ENCODE measurements around the gene FBXL17. TPM values are rescaled to one million over a fixed set of nuclear protein-coding genes. Genes with fewer than 3 reads are reported as not detected.

The FBXL17 gene
- total RNA-seq, 1 experiment from 2014 or later = 8.8 TPM

DNA sequence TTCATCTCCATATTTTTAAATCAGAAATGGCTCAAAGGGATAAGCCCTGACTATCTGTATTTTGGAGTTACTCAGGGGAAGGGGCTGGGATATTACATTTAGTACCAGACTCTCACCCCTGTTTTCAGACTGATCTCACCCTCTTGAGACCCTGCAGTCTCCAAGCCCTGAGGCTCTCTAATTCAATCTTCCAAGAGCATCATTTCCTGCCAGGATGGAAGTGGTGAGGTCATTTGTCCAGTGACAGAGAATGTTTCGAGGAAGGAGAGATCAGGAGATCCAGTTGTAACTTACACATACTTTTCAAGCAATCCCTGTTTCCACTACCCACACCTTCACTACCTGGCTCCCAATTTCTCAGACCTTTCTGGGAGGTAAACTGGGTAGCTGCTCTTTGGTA is 415.7 kb downstream of the FBXL17 start:
- TF ChIP-seq CTCF (conservative IDR thresholded peaks at IDR 0.05; ENCODE audit: low read depth, low read length) (no peak), EZH2phosphoT487 (IDR thresholded peaks at IDR 0.05; ENCODE audit: borderline replicate concordance, low read length) (no peak), EZH2 (IDR thresholded peaks at IDR 0.05; ENCODE audit: low read length, unreplicated experiment) (no peak)
- Histone ChIP-seq H3K4me1 (ENCODE audit: insufficient read depth, low read length) (peaks cover 46% of the 10 kb centered on the region), H3K27ac (ENCODE audit: low read length) (no peak overlapping the region), H3K27me3 (ENCODE audit: low read length) (no peaks in the 10 kb centered on the region), H3K9me3 (ENCODE audit: low read length) (no peaks in the 10 kb centered on the region), H3K36me3 (ENCODE audit: low read depth, low read length) (no peaks in the 10 kb centered on the region), H3K79me2 (ENCODE audit: low read length) (no peaks in the 10 kb centered on the region), H3K4me2 (ENCODE audit: low read length) (no peak overlapping the region), H3K4me3 (ENCODE audit: low read length) (no peak overlapping the region), H2AFZ (ENCODE audit: low read length) (no peak overlapping the region), H3K9me2 (replicated peaks; ENCODE audit: low read length) (no peaks in the 10 kb centered on the region), H3K9ac (ENCODE audit: low read length) (no peak overlapping the region), H3F3A (ENCODE audit: low read length, unreplicated experiment) (peaks cover 11% of the 10 kb centered on the region), H4K20me1 (ENCODE audit: low read length) (no peaks in the 10 kb centered on the region)
- BruUV-seq (replicated peaks) = no TSS peak
- POLR2A ChIA-PET (ENCODE audit: unreplicated experiment) = no interaction called here
- ATAC-seq (no peak), DNase-seq (no peak)
- intact Hi-C loops (cut with micrococcal nuclease) = loop anchor here (5.0 kb wide), 1 partner anchor 224 kb away; no protein-coding TSS in a partner anchor
- CTCF ChIA-PET = interaction anchor here (0.6 kb wide), 1 partner anchor 748 kb away, joined by 3 read pairs; no protein-coding TSS in a partner anchor

GRCh38 chr5:107964722-107965121 is 417.2 kb downstream of the FBXL17 start:
- Histone ChIP-seq H2AFZ (ENCODE audit: low read length) (no peak overlapping the region), H3K27ac (ENCODE audit: low read length) (no peak overlapping the region), H3K9ac (ENCODE audit: low read length) (no peak overlapping the region), H3K4me3 (ENCODE audit: low read length) (no peak overlapping the region), H3K9me3 (ENCODE audit: low read length) (no peaks in the 10 kb centered on the region), H3K4me1 (ENCODE audit: insufficient read depth, low read length) (peaks cover 40% of the 10 kb centered on the region), H4K20me1 (ENCODE audit: low read length) (no peaks in the 10 kb centered on the region), H3K9me2 (replicated peaks; ENCODE audit: low read length) (no peaks in the 10 kb centered on the region), H3K79me2 (ENCODE audit: low read length) (no peaks in the 10 kb centered on the region), H3F3A (ENCODE audit: low read length, unreplicated experiment) (peaks cover 11% of the 10 kb centered on the region), H3K4me2 (ENCODE audit: low read length) (no peak overlapping the region), H3K36me3 (ENCODE audit: low read depth, low read length) (no peaks in the 10 kb centered on the region), H3K27me3 (ENCODE audit: low read length) (no peaks in the 10 kb centered on the region)
- intact Hi-C loops (cut with micrococcal nuclease) = loop anchor here (5.0 kb wide), 1 partner anchor 222 kb away; no protein-coding TSS in a partner anchor
- DNase-seq = no peak
- CTCF ChIA-PET = no interaction called here
- TF ChIP-seq CTCF (conservative IDR thresholded peaks at IDR 0.05; ENCODE audit: low read depth, low read length) = no peak
- TF ChIP-seq EZH2 (IDR thresholded peaks at IDR 0.05; ENCODE audit: low read length, unreplicated experiment) = no peak
- no peak for TF ChIP-seq EZH2phosphoT487 (IDR thresholded peaks at IDR 0.05; ENCODE audit: borderline replicate concordance, low read length)
- POLR2A ChIA-PET (ENCODE audit: unreplicated experiment) = no interaction called here
- ATAC-seq = no peak
- BruUV-seq (replicated peaks) = no TSS peak

- H3K9me2 ChIP-seq (replicated peaks; ENCODE audit: low read length) = no peaks in the 10 kb centered on the region
- no peaks in the 10 kb centered on the region for H3K79me2 ChIP-seq (ENCODE audit: low read length)
- H3K27me3 ChIP-seq (ENCODE audit: low read length) = no peaks in the 10 kb centered on the region
- H2AFZ ChIP-seq (ENCODE audit: low read length) = no peak overlapping the region
- intact Hi-C loops (cut with micrococcal nuclease) = no loop called here
- H4K20me1 ChIP-seq (ENCODE audit: low read length) = no peaks in the 10 kb centered on the region
- no peaks in the 10 kb centered on the region for H3F3A ChIP-seq (ENCODE audit: low read length, unreplicated experiment)
- ChIA-PET POLR2A (ENCODE audit: unreplicated experiment) (no interaction called here), CTCF (no interaction called here)
- H3K36me3 ChIP-seq (ENCODE audit: low read depth, low read length) = no peaks in the 10 kb centered on the region
- peaks cover 13% of the 10 kb centered on the region for H3K4me1 ChIP-seq (ENCODE audit: insufficient read depth, low read length)
- no peak overlapping the region for H3K4me2 ChIP-seq (ENCODE audit: low read length)
- no peak for TF ChIP-seq EZH2 (IDR thresholded peaks at IDR 0.05; ENCODE audit: low read length, unreplicated experiment)
- TF ChIP-seq EZH2phosphoT487 (IDR thresholded peaks at IDR 0.05; ENCODE audit: borderline replicate concordance, low read length) = no peak
- TF ChIP-seq CTCF (conservative IDR thresholded peaks at IDR 0.05; ENCODE audit: low read depth, low read length) = no peak
- ATAC-seq = no peak
- no peak overlapping the region for H3K27ac ChIP-seq (ENCODE audit: low read length)
- no TSS peak for BruUV-seq (replicated peaks)
- no peak overlapping the region for H3K4me3 ChIP-seq (ENCODE audit: low read length)
- DNase-seq = no peak
- no peaks in the 10 kb centered on the region for H3K9me3 ChIP-seq (ENCODE audit: low read length)
- H3K9ac ChIP-seq (ENCODE audit: low read length) = no peak overlapping the region
Observed at GRCh38 chr5:107959573-107960279, 422.2 kb downstream of the FBXL17 start.
